NOMO-1 treated with DMSO at 0.1 percent for 48 hours (cell line): ENCODE results near the gene HIVEP3.
A peak's percentile ranks its signal among the peaks of the same experiment; 100 is the strongest.
"Not testable (repeated sequence)": the region's sequence is repeated elsewhere in the genome, so short reads cannot be mapped to it uniquely, and the experiment has no call there.

Experiments used
- DNase-seq: peaks from one replicate; lab custom pipeline; 2025; ENCODE audit not compliant: unreplicated experiment; lab: John Stamatoyannopoulos, UW

The HIVEP3 gene

DNA sequence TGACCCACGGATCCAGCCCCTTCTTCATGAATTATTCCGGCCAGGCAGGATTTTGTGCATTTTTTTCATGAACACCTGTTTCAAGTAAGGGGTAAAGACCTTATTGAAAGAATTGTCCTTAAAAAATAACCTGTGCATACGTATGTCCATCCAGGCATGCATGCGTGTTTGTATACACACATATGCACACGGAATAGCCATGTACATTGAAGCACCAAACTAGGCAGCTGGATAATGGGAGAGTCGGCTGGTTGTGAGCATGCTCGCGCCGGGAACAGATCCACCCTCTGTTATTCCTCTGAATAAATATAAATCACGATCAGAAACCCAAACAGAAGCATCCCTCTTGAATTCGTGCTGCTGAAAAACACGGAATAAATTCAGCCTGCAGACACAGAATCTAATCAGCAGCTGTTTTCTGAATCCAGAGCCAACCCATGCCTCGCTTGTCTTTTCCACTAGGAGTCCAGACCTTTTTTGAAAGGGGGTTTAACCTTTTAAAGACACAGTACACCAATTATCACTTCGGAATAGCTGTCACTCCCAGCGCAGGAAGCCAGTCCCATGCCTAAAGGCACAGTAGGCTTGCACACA lies at the start of gene HIVEP3:
Gene HIVEP3, minus strand, starts transcription at position 473 of the 594 bp plus-strand sequence.
- no peak for DNase-seq

DNA sequence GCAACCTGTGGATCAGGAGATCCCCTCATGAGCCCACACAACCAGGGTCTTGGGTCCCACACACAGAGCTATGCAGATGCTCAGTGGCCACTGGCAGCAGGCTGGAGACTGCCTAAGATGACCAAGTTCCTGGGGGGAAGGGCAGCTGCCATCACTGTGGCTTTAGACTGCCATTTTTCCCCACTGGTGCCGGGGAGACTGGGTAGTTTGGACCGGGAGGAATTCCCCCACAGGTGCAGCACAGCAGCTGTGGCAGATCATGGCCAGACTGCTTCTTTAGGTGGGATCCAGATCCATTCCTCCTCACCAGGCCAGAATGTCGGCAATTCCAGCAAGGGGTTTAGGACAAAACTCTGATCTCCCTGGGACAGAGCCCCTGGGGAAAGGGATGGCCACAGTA lies 45.7 kb upstream of the HIVEP3 start:
- DNase-seq, result no peak

DNA sequence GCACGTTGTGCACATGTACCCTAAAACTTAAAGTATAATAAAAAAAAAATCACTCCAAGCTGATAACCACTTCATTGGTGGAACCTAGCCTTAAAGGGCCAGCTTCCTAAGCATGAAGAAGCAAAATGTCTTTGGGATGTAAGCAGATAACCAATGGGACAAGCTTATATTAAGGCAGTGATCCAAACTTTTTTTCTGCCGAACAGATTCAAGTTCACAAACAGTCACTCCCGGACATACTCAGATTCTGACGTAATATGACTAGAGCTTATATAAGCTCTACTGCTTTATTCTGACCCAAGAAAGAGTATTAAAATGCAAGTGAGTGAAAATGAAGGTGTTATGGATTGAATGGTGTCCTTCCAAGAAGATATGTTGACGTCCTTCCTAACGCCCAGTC lies 44.9 kb upstream of the HIVEP3 start:
- DNase-seq, result no peak

DNA sequence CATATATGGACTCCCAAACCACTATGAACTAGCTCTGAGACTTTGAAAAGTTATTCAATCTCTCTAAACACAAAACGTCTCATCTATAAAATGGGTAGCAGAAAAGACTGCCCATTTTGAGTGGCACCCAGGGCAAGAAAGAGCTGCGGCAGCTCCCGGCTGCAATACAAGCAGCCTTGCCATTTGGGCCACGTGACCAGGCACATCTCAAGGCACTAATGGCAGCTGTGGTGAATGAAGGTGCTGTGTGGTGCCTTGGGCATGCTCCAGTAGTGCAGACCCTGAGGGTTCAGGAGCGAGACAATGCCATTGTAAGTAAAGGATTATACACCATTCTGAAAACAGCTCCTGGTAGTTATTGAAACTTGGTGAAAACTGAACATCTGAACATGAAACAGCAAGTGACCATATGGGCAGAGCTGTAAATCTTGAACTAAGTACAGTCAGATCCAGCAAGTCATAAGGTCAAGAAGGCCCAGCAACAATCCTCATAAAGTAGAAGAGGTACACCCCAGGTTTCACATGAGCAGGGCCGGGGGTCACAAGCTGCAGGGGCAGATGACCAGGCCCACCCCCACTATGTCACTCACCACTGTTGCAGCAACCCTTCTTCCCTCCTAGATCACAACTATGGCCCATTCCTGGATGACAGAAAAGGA lies 39.4 kb upstream of the HIVEP3 start:
- no peak for DNase-seq

DNA sequence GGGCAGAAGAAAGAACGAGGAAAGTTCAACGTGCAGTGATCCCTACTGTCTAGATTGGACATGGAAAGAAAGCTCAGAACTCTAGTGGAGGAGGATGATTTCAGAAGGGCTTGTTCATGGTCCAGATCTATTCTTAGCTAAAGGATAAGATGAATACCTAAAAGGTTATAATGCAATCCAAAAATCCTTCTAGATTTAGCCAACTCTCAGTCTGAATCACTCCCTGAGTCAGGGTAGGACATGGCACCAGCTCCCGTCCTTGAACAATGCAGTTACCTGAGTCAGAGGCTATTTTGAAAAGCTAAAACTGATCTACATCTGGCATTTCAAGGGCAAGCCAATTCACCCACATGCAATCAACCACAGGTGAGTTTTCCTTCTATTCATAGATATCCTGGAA lies 38.8 kb upstream of the HIVEP3 start:
- no peak for DNase-seq

DNA sequence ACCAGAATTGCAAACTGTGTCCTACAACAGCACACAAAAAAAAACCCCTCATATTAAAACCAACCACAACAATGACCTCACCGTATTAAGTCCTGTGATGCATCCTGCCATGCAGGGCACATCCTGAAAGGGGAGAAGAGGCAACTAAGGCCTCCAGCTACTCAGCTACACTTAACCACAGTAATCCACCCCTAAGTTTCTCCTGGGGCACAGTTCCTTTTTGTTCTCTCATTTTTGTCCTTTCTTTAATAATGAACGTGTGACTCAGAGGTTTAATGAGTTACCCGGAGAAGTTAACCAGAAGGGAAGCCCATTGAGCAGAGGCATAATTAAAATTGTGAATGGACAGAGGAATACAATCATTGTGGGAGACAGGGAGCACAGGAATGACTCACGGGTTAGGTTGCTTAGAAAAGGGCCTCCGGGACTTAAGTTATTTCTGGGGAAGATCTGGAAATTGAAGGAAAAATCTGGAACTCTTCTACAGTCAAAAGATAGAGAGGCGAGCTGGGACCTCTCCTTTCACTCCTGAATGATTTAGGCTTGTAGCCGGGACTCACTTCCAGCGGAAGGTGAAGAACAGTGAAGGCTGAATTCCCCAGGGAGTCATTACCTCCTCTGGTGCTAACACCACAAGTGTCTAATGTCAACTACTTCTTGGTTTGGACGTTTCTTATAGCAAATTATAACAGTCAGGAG lies 36.9 kb upstream of the HIVEP3 start:
- peak; percentile 85 for DNase-seq

DNA sequence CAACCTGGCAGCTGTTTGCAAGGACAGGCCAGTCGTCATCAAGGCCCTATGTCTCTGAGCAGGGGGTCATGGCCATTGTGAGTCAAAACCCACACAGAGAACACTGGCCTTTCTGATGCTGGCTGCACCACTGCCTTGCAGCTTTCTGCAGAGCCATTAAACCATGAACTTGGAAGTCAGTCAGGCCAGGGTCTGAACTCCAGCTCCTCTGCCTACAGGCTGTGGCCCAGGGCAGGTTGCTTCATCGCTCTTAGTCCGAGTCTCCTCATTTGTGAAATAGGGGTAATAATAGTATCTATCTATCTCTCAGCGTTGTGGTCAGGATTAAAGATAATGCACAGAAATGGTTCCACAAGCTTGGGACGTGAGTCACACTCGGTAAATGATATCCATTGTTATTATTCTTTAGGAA lies 35.8 kb upstream of the HIVEP3 start:
- peak; percentile 22 for DNase-seq

DNA sequence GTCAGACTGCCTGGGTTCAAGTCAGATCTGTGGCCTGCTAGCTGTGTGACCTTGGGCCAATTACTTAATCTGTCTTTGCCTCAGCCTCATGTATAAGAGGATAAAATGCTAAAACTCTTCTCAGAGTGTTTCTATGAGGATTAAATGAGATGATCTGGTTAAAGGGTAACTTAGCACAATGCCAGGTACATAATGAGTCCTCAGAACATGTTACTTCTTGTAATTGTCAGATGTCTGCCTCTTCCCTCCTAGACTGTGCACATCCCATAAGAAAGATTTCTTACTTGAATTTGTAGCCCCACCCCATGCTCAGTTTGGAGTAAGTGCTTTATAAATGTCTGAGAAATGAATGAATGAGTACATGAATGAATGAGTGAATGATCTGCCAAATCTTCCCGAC lies 34.6 kb upstream of the HIVEP3 start:
- DNase-seq, result no peak

DNA sequence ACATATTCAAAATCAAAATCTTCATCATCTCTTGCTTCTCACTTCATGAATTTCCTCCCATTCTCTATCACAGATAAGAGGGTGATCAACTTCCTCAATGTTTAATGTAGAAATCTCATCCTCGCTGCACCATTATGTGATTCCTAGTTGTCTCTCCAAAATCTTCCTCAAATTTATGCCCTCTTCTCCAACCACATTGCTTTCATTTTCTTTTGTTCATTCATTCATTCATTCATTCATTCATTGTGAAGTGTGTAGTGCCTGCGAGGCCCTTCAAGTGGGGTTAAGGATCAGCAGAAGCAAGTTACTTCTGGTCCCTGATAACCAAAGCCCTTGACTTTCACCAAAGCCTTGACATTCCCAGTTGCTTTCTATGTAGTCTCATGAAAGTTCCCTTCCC lies 33.5 kb upstream of the HIVEP3 start:
- no peak for DNase-seq

DNA sequence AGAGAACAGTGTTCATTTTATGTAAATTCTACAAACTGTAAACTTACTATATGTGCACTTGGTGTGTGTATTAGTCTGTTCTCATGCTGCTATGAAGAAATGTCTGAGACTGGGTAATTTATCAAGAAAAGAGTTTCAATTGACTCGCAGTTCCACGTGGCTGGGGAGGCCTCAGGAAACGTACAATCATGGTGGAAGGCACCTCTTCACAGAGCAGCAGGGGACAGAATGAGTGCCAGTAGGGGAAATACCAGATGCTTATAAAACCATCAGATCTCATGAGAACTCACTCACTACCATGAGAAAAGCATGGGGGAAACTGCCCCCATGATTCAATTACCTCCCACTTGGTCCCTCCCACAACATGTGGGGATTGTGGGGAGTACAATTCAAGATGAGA lies 32.8 kb upstream of the HIVEP3 start:
- not testable (repeated sequence) for DNase-seq

DNA sequence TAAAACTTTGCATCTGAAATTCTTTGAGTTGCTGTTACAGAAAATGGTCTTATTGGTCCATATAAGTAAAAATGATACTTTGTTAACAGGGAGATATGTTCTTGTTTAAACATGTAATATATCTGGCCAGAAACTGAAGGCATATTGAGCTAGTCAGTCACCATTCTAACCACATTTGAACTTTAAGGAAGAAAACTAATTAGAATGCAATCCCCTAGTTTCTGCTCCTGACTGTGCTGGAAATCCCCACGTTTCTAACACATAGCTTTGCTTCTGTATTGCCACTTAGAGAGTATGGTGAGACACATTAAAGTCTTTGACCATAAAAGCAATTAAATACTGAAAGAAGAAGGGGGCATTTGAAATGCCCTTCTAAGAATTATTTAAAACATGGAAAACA lies 32.1 kb upstream of the HIVEP3 start:
- no peak for DNase-seq

DNA sequence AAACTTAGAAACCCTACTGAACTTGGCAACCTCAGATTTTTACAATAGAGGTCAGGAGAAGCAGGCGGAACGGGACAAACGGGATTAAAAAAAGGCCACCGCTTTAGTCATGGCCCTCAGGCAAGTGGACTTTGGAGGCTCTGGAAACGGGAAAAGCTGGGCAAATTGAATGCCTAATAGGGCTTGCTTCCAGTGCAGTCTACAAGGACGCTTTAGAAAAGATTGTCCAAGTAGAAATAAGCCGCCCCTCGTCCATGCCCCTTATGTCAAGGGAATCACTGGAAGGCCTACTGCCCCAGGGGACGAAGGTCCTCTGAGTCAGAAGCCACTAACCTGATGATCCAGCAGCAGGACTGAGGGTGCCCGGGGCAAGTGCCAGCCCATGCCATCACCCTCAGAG lies 27.2 kb upstream of the HIVEP3 start:
- DNase-seq, result not testable (repeated sequence)

DNA sequence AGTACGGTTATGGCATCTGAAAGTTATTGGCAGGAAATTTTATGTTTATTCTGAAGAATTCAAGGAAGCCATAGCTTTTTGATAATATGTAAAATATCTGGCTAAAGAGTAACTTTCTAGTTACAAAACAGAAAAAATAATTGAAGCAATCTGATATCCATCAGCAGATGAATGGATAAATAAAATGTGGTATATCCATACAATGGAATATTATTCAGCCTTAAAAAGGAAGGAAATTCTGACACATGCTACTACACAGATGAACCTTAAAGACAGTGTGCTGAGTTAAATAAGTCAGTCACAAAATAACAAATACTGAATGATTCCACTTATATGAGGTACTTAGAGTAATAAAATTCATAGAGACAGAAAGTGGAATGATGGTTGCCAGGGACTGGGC lies 25.0 kb upstream of the HIVEP3 start:
- no peak for DNase-seq

DNA sequence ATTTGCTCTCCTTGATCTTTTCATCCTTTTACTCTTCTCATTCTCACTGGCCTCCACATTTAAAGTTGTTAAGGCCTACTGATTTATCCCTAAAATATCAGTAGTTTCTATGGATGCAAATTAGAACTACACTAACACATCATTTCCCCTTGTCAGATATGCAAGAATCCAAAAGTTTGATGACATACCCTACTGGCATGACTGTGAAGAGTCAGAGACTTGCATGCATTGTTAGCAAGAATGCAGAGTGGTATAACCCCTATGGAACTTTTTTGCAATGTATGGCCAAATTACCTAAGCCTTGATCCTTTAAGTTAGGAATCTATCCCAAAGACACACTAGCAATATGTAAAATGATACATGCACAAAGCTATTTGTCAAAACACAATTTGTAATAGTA lies 23.6 kb upstream of the HIVEP3 start:
- no peak for DNase-seq

DNA sequence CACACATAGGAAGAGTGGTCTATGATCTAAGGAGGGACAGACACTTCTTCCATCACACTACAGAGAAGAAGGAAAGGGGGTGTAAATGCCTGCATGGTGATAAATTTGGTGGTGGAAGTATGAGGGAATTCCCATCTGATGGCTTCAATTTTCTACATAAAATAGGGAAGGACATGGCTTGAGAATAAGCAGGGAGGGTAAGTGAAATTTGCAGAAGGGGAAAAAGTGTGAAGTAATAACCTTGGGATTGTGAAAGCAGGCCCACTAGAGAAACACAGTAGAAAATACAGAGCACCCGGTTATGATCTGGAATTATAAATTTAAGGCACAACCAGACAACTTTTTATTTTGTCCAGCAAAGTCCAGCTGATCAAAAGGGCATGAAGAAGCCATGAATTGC lies 22.7 kb upstream of the HIVEP3 start:
- peak; percentile 10 for DNase-seq

DNA sequence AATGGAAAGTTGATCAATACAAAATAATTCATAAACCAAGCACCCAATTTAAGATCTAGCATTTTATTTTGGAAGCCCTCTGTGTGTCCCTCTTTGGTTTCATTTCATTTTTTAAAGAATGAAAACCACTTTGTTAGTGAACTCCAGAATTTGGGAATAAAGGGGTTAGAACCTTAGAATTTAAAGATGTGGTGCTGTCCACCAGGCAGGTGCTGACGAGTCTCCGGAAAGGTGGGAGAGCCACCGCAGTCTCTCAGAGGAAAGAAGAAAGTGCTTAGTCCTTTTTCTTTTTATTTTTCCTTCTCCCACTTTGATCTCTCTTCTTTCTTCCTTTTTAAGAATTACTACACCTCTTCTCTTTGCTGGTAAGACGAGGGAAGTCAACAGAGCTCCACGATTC lies 20.5 kb upstream of the HIVEP3 start:
- DNase-seq, result no peak

DNA sequence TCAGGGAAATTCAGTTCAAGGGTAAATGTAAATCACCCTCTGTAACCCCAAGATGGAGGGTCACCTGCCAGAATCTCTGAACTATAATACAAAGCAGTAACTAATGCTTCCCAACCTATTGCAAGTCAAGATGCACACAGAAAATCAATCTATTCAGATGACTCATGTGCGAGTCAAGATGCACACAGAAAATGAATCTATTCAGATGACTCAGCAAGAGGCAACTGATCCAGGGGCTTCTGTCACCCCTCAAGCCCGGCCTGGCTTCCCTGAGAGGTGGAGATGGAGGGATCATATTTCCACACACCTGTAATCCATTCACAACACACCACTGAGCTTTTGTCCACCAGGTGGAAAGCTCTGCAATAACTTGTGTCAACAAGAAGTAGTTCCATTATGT lies 17.4 kb upstream of the HIVEP3 start:
- no peak for DNase-seq

DNA sequence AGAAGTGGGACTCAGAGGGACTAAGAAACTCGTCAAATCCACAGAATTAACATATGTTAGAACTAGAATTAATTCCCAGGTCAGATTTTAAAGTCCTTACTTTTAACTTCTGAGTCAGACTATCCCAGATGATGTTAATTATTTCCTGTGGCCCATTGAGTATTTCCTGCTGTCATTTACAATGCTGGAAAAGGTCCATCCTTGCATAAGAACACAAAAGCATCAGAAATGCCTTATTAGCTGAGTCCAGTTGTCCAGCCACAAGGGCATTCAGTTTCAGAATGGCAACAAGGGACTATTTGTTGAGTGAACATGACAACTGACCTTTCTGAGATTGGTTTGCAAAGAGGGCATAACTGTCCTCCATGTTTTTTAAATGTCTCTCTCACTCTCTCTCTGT lies 16.5 kb upstream of the HIVEP3 start:
- no peak for DNase-seq

DNA sequence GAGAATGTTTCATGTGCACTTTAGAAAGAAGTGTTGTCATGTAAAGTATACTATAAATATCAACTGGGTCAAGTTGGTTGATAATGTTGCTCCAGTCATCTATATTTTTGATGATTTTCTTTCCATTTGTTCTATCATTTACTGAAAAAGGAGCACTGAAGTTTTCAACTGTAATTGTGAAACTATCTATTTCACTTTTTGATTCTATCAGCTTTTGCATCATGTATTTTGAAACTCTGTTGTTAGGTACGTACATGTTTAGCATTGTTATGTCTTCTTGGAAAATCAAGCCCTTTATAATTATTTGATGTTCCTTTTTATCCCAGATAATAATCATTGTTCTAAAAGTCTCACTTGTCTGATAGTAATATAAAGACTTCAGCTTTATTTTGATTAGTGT lies 14.4 kb upstream of the HIVEP3 start:
- no peak for DNase-seq

DNA sequence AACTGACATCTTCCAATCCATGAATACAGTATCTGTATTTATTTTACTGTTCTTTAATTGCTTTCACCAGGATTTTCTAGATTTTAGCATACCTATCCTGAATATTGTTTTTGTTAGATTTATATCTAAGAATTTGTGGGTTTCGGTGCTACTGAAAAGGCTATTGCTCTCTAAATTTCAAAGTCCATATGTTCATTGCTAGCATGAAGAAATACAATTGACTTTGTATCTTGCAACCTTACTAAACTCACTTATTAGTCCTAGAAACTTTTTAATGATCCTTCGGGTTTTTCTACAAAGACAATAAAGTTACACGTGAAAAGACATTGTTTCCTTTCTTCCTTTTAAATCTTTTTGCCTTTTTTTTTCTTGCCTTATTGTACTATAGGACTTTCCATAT lies 12.9 kb upstream of the HIVEP3 start:
- no peak for DNase-seq

DNA sequence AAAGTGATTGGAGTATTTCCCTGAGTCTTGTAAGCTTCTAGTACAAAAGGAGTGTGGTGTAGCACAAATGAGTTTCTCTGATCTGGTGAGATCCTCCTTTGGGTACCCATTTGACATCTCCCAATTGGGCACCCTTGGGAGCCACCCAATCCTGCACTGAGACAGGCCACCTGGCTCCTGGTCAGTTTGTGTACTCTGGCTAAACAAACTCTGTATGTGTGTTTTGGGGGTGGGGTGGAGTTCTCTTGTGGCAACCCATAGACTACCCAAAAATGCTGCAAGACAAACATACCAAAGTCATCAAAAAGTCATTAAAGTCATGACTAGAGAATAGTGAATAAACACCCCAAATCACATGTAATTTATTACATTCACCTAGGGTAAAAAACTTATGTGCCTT lies 8.4 kb upstream of the HIVEP3 start:
- no peak for DNase-seq

DNA sequence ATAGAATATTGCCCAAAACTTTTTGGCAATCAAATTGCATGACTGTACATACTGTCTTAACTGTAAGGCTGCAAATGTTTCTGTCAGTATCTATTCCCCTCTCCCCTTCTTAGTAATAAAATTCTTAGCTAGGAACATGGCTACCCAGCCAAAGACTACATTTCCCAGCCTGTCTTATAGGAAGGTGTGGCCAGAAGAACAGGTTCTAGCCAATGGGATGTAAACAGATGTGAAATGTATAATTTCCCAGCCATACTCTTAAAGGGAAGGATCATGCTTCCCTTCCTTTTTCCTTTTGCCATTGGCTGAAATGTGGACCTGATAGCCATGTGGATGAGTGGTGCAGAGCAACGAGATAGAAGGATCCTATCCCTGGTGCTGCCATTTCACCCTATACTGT lies 7.0 kb upstream of the HIVEP3 start:
- DNase-seq, result no peak

DNA sequence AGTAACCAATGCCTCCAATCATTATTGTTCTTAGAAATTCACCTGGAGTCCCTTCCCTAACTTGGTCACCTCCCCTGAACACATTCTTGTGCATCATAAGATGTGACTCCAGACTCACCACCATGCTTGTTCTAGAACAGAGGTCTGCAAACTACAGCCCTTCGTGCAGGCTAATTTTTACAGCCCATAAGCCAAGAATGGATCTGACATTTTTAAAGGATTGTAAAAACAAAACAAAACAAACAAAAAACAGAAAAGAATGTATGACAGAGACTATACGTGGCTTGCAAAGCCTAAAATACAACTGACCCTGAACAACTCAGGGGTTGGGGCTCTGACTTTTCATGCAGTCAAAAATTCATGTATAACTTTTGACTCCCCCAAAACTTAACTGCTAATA lies 6.2 kb upstream of the HIVEP3 start:
- DNase-seq, result no peak
